GM12864 (cell line): ENCODE data around the gene SLC24A3.

Experiments used
- DNase-seq: peaks from one replicate; pipeline ENCODE4 v3.0.0-alpha.2; 2011; ENCODE audit warnings: low read depth
- H3K4me3 ChIP-seq: 2 replicates; pipeline ENCODE4 v1.5.1; 2011; ENCODE audit warnings: mild to moderate bottlenecking, low read depth, low read length, control low read depth
- TF ChIP-seq, protein P1 (sequence below): IDR thresholded peaks from 2 replicates; pipeline ENCODE4 v1.5.1; 2011; ENCODE audit warnings: low read depth, mild to moderate bottlenecking, moderate library complexity, low read length, control low read depth, inconsistent platforms; ENCODE audit errors: missing control alignments

SLC24A3 gene

DNA sequence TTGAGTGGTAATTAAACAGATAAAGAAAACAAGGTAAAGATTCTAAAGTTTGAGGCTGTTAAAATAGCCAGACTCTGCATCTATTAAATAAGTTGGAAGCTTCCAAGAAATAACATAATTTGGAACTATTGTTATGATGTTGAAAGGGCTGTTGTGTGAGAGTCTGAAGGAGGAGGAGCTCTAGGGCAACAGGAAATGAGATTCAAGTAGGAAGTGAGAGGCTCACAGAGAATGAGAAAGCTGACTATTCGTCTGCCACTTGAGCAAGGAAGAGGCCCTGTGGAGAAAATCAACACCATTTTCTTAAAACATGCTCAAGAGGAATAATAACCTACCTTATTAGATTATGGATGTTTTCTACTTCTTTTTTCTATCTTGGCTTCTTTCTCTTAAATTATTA, 185.2 kb downstream of the SLC24A3 start:
- peak; percentile 5 for DNase-seq
- TF ChIP-seq, protein P1, sequence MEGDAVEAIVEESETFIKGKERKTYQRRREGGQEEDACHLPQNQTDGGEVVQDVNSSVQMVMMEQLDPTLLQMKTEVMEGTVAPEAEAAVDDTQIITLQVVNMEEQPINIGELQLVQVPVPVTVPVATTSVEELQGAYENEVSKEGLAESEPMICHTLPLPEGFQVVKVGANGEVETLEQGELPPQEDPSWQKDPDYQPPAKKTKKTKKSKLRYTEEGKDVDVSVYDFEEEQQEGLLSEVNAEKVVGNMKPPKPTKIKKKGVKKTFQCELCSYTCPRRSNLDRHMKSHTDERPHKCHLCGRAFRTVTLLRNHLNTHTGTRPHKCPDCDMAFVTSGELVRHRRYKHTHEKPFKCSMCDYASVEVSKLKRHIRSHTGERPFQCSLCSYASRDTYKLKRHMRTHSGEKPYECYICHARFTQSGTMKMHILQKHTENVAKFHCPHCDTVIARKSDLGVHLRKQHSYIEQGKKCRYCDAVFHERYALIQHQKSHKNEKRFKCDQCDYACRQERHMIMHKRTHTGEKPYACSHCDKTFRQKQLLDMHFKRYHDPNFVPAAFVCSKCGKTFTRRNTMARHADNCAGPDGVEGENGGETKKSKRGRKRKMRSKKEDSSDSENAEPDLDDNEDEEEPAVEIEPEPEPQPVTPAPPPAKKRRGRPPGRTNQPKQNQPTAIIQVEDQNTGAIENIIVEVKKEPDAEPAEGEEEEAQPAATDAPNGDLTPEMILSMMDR, result no peak
- no peak overlapping the region for H3K4me3 ChIP-seq

DNA sequence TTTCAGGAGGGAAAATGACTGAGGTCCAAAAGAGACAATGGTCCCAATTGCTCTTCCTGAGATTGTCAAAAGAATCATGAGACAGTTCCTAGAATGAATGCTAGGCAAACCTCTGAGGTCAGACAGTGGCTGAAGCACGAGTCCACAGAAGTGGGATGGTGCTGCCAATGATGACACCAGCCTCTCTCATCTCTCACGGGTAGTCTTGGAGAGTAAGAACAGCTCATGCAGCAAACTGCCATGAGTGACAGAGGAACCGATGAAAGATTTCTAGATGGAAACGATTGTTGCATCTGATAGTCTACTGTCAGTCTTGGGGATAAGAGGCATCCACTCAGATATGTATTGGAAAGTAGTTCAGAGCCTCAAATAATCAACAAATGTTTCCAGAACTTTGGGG, 188.7 kb downstream of the SLC24A3 start:
- TF ChIP-seq, protein P1, result no peak
- no peak for DNase-seq
- no peak overlapping the region for H3K4me3 ChIP-seq

GRCh38 chr20:19403549-19403948, 191.1 kb downstream of the SLC24A3 start:
- no peak overlapping the region for H3K4me3 ChIP-seq
- TF ChIP-seq, protein P1, result no peak
- no peak for DNase-seq

DNA sequence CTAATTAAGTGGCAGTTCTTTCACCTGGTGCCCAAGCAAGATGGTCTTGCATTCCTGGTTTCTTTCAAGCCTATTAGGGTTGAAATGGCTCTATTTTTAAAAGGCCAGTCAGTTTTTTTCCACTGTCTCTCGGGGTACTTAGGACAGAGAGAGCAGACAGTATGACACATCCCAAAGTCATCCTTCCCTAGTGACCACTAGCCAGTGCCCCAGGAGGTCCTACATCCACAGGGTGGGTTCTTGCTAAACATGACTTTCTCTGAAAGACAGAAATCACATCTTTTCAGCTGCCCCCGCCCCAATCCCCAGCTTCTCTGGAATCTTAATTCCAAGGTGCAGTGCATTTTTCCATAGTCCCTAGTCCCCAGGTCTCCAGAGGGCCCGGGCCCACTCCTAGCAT, 192.4 kb downstream of the SLC24A3 start:
- no peak overlapping the region for H3K4me3 ChIP-seq
- TF ChIP-seq, protein P1, result no peak
- no peak for DNase-seq

DNA sequence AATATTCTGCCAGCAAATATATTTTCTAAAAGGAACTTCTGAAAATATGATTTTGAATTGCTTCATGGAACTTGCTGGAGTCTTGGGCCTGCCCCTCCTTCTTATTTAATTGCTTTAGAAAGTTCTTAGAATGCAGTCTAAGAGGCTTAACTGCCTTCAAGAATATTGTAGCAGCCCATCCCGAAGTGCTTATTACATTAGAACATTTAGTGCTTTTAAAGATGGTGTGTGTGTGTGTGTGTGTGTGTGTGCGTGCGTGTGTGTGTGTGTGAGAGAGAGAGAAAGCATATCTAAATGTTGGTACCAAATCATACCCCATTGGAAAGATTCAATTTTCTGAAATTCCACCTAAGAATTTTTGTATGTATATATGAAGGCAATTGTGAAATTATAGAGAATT, 193.5 kb downstream of the SLC24A3 start:
- TF ChIP-seq, protein P1, result no peak
- DNase-seq, result no peak
- H3K4me3 ChIP-seq, result no peak overlapping the region

DNA sequence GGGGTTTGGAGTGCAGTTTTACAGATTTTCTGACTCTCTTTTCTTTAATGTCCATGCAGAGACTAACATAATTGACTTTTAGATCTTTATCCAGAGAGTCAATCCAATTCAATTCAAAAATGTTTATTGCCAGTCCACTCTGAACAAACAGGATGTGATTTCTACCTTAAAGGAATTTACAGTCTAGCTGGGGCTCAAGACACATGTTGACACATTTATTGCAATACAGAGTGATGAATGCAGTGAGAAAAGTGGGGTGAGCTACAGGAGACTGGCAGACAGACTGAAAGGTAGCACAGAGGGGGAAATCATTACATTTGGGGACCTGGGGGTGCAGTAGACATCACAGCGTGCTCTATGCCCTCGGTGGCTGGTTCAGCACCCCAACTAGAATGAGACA, 193.9 kb downstream of the SLC24A3 start:
- TF ChIP-seq, protein P1, result no peak
- DNase-seq, result no peak
- H3K4me3 ChIP-seq, result no peak overlapping the region

DNA sequence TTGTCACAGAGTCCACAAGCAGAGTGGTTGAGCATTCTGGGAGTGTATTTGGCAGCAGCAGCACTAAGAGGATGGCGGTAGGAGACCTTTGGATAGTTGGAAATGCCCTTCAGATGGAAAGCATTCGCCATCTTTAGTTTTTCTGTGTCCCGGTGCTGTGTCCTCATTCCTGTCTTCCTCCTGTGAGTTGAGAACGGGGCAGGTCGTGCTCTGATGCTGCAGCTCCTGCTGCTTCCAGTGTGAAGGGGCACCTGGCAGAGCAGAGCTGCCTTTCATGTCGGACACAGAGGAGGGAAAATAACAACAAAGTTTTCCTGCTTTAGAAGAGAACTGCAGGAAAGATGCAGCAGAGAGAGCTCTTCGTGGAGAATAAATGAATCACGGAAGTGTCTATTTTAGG, 194.8 kb downstream of the SLC24A3 start:
- TF ChIP-seq, protein P1, result no peak
- H3K4me3 ChIP-seq, result no peak overlapping the region
- no peak for DNase-seq
